Islet of Langerhans (tissue), 1 donor: ENCODE measurements around the gene ZNF451.

Experiments used
- FAIRE-seq: peaks from one replicate; lab custom pipeline; 2011; peaks lifted over from hg19 to GRCh38; lab: Jason Lieb, UNC

Gene ZNF451

GRCh38 chr6:57205550-57206328 is 115.8 kb downstream of the ZNF451 start:
- FAIRE-seq: no peak

- FAIRE-seq: no peak
Measured at GRCh38 chr6:57207141-57207540, 117.2 kb downstream of the ZNF451 start.

- FAIRE-seq: no peak
Measured at GRCh38 chr6:57207872-57208271, 117.9 kb downstream of the ZNF451 start.

- no peak for FAIRE-seq
Measured at GRCh38 chr6:57209030-57209429, 119.0 kb downstream of the ZNF451 start.

- FAIRE-seq: no peak
Measured at GRCh38 chr6:57210060-57210459, 120.1 kb downstream of the ZNF451 start.

- no peak for FAIRE-seq
Measured at GRCh38 chr6:57215260-57215659, 125.3 kb downstream of the ZNF451 start.

GRCh38 chr6:57216235-57217101 is 126.5 kb downstream of the ZNF451 start:
- no peak for FAIRE-seq

- no peak for FAIRE-seq
Measured at GRCh38 chr6:57217270-57217669, 127.3 kb downstream of the ZNF451 start.
